OCI-LY7 (cell line): Measurements from ENCODE around the gene OR51B6.

Experiments used
- CTCF ChIP-seq: fragments of 200-600 bp; sonication (generic); conservative IDR thresholded peaks from 2 replicates; pipeline ENCODE4 v1.5.1; 2014; ENCODE audit warnings: mild to moderate bottlenecking, antibody characterized with exemption, low read length, moderate library complexity, mixed read lengths
- EZH2phosphoT487 ChIP-seq: fragments of 200-600 bp; sonication (generic); IDR thresholded peaks from 2 replicates; pipeline ENCODE4 v1.6.1; 2018; ENCODE audit warnings: low read depth, borderline replicate concordance, mild to moderate bottlenecking, mixed run types, antibody characterized with exemption, low read length, moderate library complexity, mixed read lengths

GRCh38 chr11:5367448-5368074 lies 16.3 kb downstream of the OR51B6 start:
- TF ChIP-seq CTCF (no peak), EZH2phosphoT487 (no peak)
